H1 (cell line): ENCODE measurements around the gene ZNF91. TPM values are rescaled to one million over a fixed set of nuclear protein-coding genes. Genes with fewer than 3 reads are reported as not detected.

Experiments used
- CTCF ChIA-PET: fragments of 300-600 bp; sonication (Branson Sonifier 250); formaldehyde crosslinking; loops from one replicate; lab custom pipeline; 2021; ENCODE audit not compliant: partially characterized antibody; lab: Charles Lee
- POLR2A ChIA-PET: fragments of 300-600 bp; sonication (Branson Sonifier 250); formaldehyde crosslinking; loops from one replicate; lab custom pipeline; 2021; ENCODE audit warnings: inconsistent platforms; ENCODE audit not compliant: partially characterized antibody; lab: Charles Lee
- DNase-seq, 2 experiments: peaks; one replicate each; pipeline versions ENCODE4 v3.0.0 to v3.0.0-alpha.2; 2010 to 2022; ENCODE audit warnings: low spot score in 2 of 2, low read depth in 1 of 2, mixed read lengths in 1 of 2
- FAIRE-seq: peaks from 2 replicates; lab custom pipeline; 2011; peaks lifted over from hg19 to GRCh38; lab: Jason Lieb, UNC
- H2AFZ ChIP-seq: 2 replicates; pipeline ENCODE4 v1.8.1; 2012; ENCODE audit warnings: low read length, inconsistent platforms
- H2AK5ac ChIP-seq: 2 replicates; pipeline ENCODE4 v1.6.1; 2013; ENCODE audit warnings: low read depth, low read length
- H2BK120ac ChIP-seq: replicated peaks from 2 replicates; pipeline ENCODE3; 2013; ENCODE audit warnings: low read depth, low read length, inconsistent platforms
- H2BK12ac ChIP-seq: 2 replicates; pipeline ENCODE4 v1.6.1; 2013; ENCODE audit warnings: low read depth, low read length
- H2BK15ac ChIP-seq: 2 replicates; pipeline ENCODE4 v1.6.1; 2013; ENCODE audit warnings: low read length
- H2BK20ac ChIP-seq: 2 replicates; pipeline ENCODE4 v1.6.1; 2013; ENCODE audit warnings: low read length
- H2BK5ac ChIP-seq: 2 replicates; pipeline ENCODE4 v1.6.1; 2013; ENCODE audit warnings: low read depth, low read length
- H3K14ac ChIP-seq: 2 replicates; pipeline ENCODE4 v1.6.1; 2013; ENCODE audit warnings: inconsistent platforms; ENCODE audit not compliant: insufficient read length
- H3K18ac ChIP-seq: 2 replicates; pipeline ENCODE4 v1.6.1; 2013; ENCODE audit warnings: low read length; ENCODE audit errors: extremely low read depth
- H3K23ac ChIP-seq: 2 replicates; pipeline ENCODE4 v1.6.1; 2013; ENCODE audit warnings: inconsistent platforms; ENCODE audit not compliant: insufficient read length
- H3K23me2 ChIP-seq: 2 replicates; pipeline ENCODE4 v1.6.1; 2013; ENCODE audit warnings: low read depth, low read length
- H3K27ac ChIP-seq: 2 replicates; pipeline ENCODE4 v1.6.1; 2011; ENCODE audit warnings: low read depth, low read length, inconsistent platforms
- H3K27me3 ChIP-seq, 4 experiments: replicated peaks in 1 of 4; 1 replicate in 1 of 4; 2 replicates in 3 of 4; pipeline versions ENCODE4 v1.6.1 to v1.8.1; 2011 to 2013; ENCODE audit warnings: low read length in 3 of 4, mild to moderate bottlenecking in 3 of 4, inconsistent platforms in 2 of 4, mixed read lengths in 2 of 4, moderate library complexity in 1 of 4; ENCODE audit not compliant: control insufficient read depth in 3 of 4, insufficient read depth in 3 of 4; ENCODE audit errors: extremely low read depth in 1 of 4
- H3K36me3 ChIP-seq, 4 experiments: 2 replicates each; pipeline versions ENCODE4 v1.6.1 to v1.8.1; 2011 to 2013; ENCODE audit warnings: mild to moderate bottlenecking in 4 of 4, low read length in 3 of 4, moderate library complexity in 2 of 4, control low read depth in 1 of 4, inconsistent platforms in 1 of 4; ENCODE audit not compliant: insufficient read depth in 4 of 4, control insufficient read depth in 2 of 4
- H3K4ac ChIP-seq: replicated peaks from 2 replicates; pipeline ENCODE3; 2013; ENCODE audit warnings: low read length, low read depth, mixed read lengths, inconsistent platforms; ENCODE audit not compliant: insufficient read length
- H3K4me1 ChIP-seq, 4 experiments: replicated peaks in 1 of 4; 1 replicate in 1 of 4; 2 replicates in 3 of 4; pipeline versions ENCODE4 v1.6.1 to v1.8.1; 2011 to 2013; ENCODE audit warnings: low read length in 3 of 4, inconsistent platforms in 2 of 4, mixed read lengths in 1 of 4; ENCODE audit not compliant: insufficient read depth in 4 of 4, control insufficient read depth in 3 of 4
- H3K4me2 ChIP-seq, 2 experiments: 2 replicates each; pipeline versions ENCODE4 v1.6.1 to v1.8.1; 2011 to 2013; ENCODE audit warnings: low read depth in 2 of 2, low read length in 2 of 2, control low read depth in 1 of 2, inconsistent platforms in 1 of 2, mild to moderate bottlenecking in 1 of 2; ENCODE audit not compliant: insufficient read depth in 1 of 2
- H3K4me3 ChIP-seq, 4 experiments: fragments of 200-600, 300-600 bp in 1 of 4; sonication (generic), shearing (Covaris generic), sonication (Bioruptor Twin) in 1 of 4; 2 replicates each; pipeline versions ENCODE4 v1.5.1 to v1.8.1; 2011 to 2016; ENCODE audit warnings: low read length in 4 of 4, low read depth in 3 of 4, control low read depth in 2 of 4, inconsistent platforms in 2 of 4, mild to moderate bottlenecking in 2 of 4, mixed read lengths in 1 of 4, moderate library complexity in 1 of 4; ENCODE audit not compliant: insufficient read depth in 2 of 4; ENCODE audit errors: extremely low read depth in 1 of 4
- H3K56ac ChIP-seq: replicated peaks from 2 replicates; pipeline ENCODE3; 2013; ENCODE audit warnings: low read depth, mild to moderate bottlenecking, mixed read lengths, low read length, inconsistent platforms; ENCODE audit not compliant: insufficient read length
- H3K79me1 ChIP-seq: 2 replicates; pipeline ENCODE4 v1.6.1; 2013; ENCODE audit warnings: low read depth, low read length, control low read depth
- H3K79me2 ChIP-seq, 2 experiments: 2 replicates each; pipeline versions ENCODE4 v1.6.1 to v1.8.1; 2012 to 2013; ENCODE audit warnings: low read length in 2 of 2, mild to moderate bottlenecking in 2 of 2, inconsistent platforms in 1 of 2; ENCODE audit not compliant: insufficient read depth in 2 of 2, control insufficient read depth in 1 of 2
- H3K9ac ChIP-seq, 4 experiments: replicated peaks in 1 of 4; 1 replicate in 1 of 4; 2 replicates in 3 of 4; pipeline versions ENCODE4 v1.6.1 to v1.8.1; 2011 to 2013; ENCODE audit warnings: low read depth in 3 of 4, low read length in 3 of 4, control low read depth in 2 of 4, mild to moderate bottlenecking in 2 of 4, moderate library complexity in 2 of 4, inconsistent platforms in 1 of 4; ENCODE audit errors: extremely low read depth in 1 of 4
- H3K9me3 ChIP-seq, 2 experiments: 2 replicates each; pipeline versions ENCODE4 v1.6.1 to v1.8.1; 2012 to 2013; ENCODE audit warnings: mild to moderate bottlenecking in 2 of 2, moderate library complexity in 2 of 2, control low read depth in 1 of 2, inconsistent platforms in 1 of 2, low read depth in 1 of 2, low read length in 1 of 2, mixed read lengths in 1 of 2; ENCODE audit not compliant: insufficient read depth in 2 of 2
- H4K20me1 ChIP-seq, 2 experiments: replicated peaks in 1 of 2; 2 replicates each; pipeline versions ENCODE3 to v1.8.1; 2011 to 2013; ENCODE audit warnings: inconsistent platforms in 2 of 2, low read length in 2 of 2, mild to moderate bottlenecking in 1 of 2; ENCODE audit not compliant: insufficient read depth in 2 of 2, control insufficient read depth in 1 of 2
- H4K5ac ChIP-seq: 2 replicates; pipeline ENCODE4 v1.6.1; 2013; ENCODE audit warnings: low read length, low read depth, mixed read lengths, inconsistent platforms; ENCODE audit not compliant: insufficient read length
- H4K8ac ChIP-seq: 2 replicates; pipeline ENCODE4 v1.8.0; 2013; ENCODE audit warnings: mild to moderate bottlenecking, moderate library complexity, low read length, inconsistent platforms; ENCODE audit not compliant: insufficient read depth; ENCODE audit errors: extremely low read depth
- H4K91ac ChIP-seq: replicated peaks from 2 replicates; pipeline ENCODE3; 2013; ENCODE audit warnings: low read length, mixed read lengths, inconsistent platforms; ENCODE audit not compliant: insufficient read length
- ASH2L ChIP-seq: fragments of 200-600, 300-600 bp; sonication (generic); IDR thresholded peaks from one replicate; pipeline ENCODE4 v1.7.1; 2017; ENCODE audit warnings: low read length
- BACH1 ChIP-seq: IDR thresholded peaks from 2 replicates; pipeline ENCODE4 v1.6.1; 2012; ENCODE audit warnings: low read length, improper control_type of control experiment
- EGR1 ChIP-seq: IDR thresholded peaks from 2 replicates; pipeline ENCODE4 v1.6.1; 2011; ENCODE audit warnings: low read depth, low read length, borderline replicate concordance
- KDM1A ChIP-seq: fragments of 200-600, 300-600 bp; sonication (generic); IDR thresholded peaks from 2 replicates; pipeline ENCODE4 v1.7.1; 2016; ENCODE audit warnings: mild to moderate bottlenecking, low read length, borderline replicate concordance
- KDM4A ChIP-seq: IDR thresholded peaks from one replicate; pipeline ENCODE4 v1.7.1; 2012; ENCODE audit warnings: low read depth, mild to moderate bottlenecking, moderate library complexity, low read length, inconsistent platforms; ENCODE audit not compliant: severe bottlenecking
- SP2 ChIP-seq: IDR thresholded peaks from 2 replicates; pipeline ENCODE4 v1.6.1; 2012; ENCODE audit warnings: mild to moderate bottlenecking, low read length, inconsistent platforms
- YY1 ChIP-seq: IDR thresholded peaks from 2 replicates; pipeline ENCODE4 v1.6.1; 2011; ENCODE audit warnings: low read depth, mild to moderate bottlenecking, low read length
- WGBS, 2 experiments: shearing (Covaris generic) in 1 of 2; methylation state at CpG; one replicate each; pipeline versions ENCODE4 v1.1.6 to v1.1.7; 2013 to 2015; ENCODE audit warnings: low lambda C conversion rate in 2 of 2, mixed read lengths in 2 of 2, inconsistent platforms in 1 of 2, low coverage in 1 of 2, missing lambda C conversion rate in 1 of 2; ENCODE audit not compliant: insufficient replicate concordance in 2 of 2, insufficient coverage in 1 of 2, insufficient read length in 1 of 2; ENCODE audit errors: extremely low coverage in 1 of 2, missing lambda C conversion rate in 1 of 2; 5-methylcytosine and 5-hydroxymethylcytosine counted together
- polyA plus RNA-seq, 7 experiments: library from polyadenylated mRNA; depleted of rRNA in 3 of 7; stranded (reverse) in 5 of 7; unstranded in 2 of 7; fragments of >200 nt in 5 of 7; fragments of 200-250 nt in 2 of 7; gene quantifications; 1 replicate in 5 of 7; 2 replicates in 1 of 7; 4 replicates in 1 of 7; pipeline versions ENCODE4 v1.2.1 to v1.2.3, GENCODE V29; 2011 to 2013; ENCODE audit warnings: missing spikeins in 2 of 7, mixed read lengths in 2 of 7
- total RNA-seq: library from RNA; stranded (reverse); fragmentation: NEBNext Ultra II Directional; extraction: Animal tissue kit (Norgen Biotek cat#: 25700); gene quantifications from 2 replicates; pipeline ENCODE4 v1.2.1, GENCODE V29; 2021

The ZNF91 gene
- total and polyA plus RNA-seq, 2 of the 8 experiments (the other 6 are each of a cell fraction or from before 2014, with no cell fraction given) = 16.5 to 35.1 TPM

DNA sequence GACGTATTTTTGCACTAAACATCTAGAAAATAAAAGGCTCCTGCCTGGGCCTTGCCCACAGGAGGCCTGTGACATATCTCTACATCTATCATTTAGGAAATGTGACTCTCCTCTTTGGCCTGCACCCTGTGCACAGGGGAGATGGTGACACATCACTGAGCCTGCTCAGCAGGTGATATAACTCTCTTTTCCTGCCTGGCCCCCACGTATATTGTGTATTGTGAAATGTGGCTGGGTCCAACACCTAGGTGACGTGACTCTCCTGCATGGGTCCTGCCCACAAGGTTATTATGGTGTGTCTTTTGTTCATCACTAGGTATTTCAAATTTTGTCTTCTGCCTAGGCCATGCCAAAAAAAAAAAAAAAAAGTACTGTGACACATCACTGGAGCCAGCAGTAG is 83.7 kb downstream of the ZNF91 start:
- ChIA-PET POLR2A (no interaction called here), CTCF (no interaction called here)
- 76% methylated on average over 3 of the region's 3 CpGs; no CpG with 5 or more reads in 1 of the 2 experiments for WGBS, 2 experiments
- Histone ChIP-seq H3K56ac (no peak overlapping the region), H3K36me3 (no peaks in the 10 kb centered on the region; a peak in 1 of 8 replicates), H3K79me1 (no peaks in the 10 kb centered on the region), H3K23me2 (no peaks in the 10 kb centered on the region), H2BK5ac (no peak overlapping the region), H2AFZ (no peak overlapping the region), H4K20me1 (no peaks in the 10 kb centered on the region), H4K5ac (no peak overlapping the region), H3K23ac (no peak overlapping the region), H3K4ac (no peak overlapping the region), H3K4me1 (no peaks in the 10 kb centered on the region), H3K4me3 (no peak overlapping the region), H3K27me3 (peaks cover 0 to 1% (median 0%) of the 10 kb centered on the region in 4 experiments; a peak in 1 of 7 replicates), H2BK12ac (no peak overlapping the region), H3K4me2 (no peak overlapping the region), H4K91ac (no peak overlapping the region), H3K27ac (no peak overlapping the region), H3K9me3 (peaks cover 58 to 84% of the 10 kb centered on the region in 2 experiments), H4K8ac (no peak overlapping the region), H3K14ac (no peak overlapping the region), H2BK20ac (no peak overlapping the region), H3K18ac (no peak overlapping the region), H2BK15ac (no peak overlapping the region), H3K9ac (no peak overlapping the region), H3K79me2 (no peaks in the 10 kb centered on the region), H2AK5ac (no peak overlapping the region), H2BK120ac (no peak overlapping the region)
- FAIRE-seq (no peak), DNase-seq (no peak)
- TF ChIP-seq SP2 (no peak), KDM1A (no peak), KDM4A (no peak), ASH2L (no peak), BACH1 (no peak), YY1 (no peak), EGR1 (no peak)
